ENCODE results near the gene EMILIN2.

DNA sequence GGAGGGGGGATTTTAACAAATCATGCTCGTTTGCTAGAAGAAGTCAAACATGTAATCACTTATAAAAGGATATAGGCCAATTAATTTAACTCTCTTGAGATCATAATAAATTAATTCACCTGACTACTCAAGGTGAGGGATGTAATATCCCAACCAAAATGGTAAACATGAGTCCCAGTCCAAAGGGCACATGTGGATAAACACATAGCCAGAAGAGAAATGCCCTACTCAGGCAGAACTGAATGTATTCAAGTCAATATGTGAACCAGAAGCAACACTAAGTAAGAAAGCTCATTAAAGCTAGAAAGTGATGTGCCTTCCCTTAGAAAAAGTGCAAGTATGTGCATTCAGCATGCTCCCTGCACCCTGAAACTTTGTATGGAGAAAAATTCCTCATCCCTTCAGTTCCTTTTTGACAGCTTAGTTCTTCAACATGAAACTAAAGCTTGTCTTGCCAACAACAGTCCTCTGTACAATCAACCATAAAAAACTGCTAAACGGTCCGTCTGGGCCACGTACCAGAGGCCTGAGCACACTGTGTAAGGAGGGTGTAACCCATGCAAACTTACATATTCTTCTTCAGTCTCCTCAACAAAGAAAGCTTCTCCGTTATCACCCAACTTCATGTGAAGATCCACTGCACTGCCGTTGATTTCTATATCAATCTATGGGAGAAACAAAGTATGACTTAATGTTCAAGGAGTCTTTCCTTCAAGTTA lies 107.3 kb downstream of the EMILIN2 start:
- TF ChIP-seq GATA2 (IDR thresholded peaks at IDR 0.05; ENCODE audit: low read depth, low read length) (no peak), GATA3 (IDR thresholded peaks at IDR 0.05; ENCODE audit: low read depth, low read length) (no peak)
